Measurements from ENCODE around the gene SOS1. TPM values are rescaled to one million over a fixed set of nuclear protein-coding genes. Genes with fewer than 3 reads are reported as not detected.

Gene SOS1
- total and polyA plus RNA-seq, 2 of the 13 experiments (the other 11 are each of a cell fraction or from before 2014, with no cell fraction given) = 20.8 to 60.4 TPM

DNA sequence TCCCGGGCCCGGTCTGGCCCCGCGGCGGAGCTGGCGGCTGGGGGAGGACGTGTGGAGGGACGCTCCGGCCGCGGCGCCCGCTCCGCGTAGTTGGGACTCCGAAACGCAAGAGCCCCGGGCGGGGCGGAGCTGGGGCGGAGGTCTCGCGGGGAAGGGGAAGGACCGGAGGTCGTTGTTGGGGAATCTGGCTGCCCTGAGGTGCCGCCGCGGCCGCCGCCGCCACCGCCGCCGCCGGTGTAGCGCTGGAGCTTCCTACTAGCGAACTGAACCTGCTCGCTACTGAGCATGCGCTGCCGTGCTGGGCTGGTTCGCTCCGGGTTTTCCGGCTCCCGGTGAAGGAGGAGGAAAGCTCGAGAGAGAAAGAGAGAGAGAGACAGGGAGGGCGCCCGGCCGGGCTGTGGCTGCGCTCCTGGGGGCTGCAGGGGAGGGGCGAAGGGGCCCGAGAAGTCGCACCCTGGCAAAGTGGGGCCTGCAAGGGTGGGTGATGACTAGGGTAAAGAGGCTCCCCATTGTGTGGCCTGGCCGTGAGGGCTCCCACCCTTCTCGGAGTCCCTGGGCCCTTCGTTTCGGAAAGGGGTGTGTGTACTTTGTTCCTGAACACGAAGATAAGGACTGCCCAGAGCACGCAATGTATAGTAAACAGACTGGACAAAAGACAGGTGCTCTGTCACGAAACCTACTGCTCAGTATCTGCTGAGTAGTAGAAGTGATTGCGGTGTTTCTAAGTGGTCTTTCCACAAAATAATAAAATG, at the start of gene SOS1 (continued):
- TF ChIP-seq, protein P1, sequence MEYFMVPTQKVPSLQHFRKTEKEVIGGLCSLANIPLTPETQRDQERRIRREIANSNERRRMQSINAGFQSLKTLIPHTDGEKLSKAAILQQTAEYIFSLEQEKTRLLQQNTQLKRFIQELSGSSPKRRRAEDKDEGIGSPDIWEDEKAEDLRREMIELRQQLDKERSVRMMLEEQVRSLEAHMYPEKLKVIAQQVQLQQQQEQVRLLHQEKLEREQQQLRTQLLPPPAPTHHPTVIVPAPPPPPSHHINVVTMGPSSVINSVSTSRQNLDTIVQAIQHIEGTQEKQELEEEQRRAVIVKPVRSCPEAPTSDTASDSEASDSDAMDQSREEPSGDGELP (IDR thresholded peaks at IDR 0.05; ENCODE audit: borderline replicate concordance, low read depth) = peak; percentile 54; the same call in 1 of the 2 replicates
- TF ChIP-seq, protein P2, sequence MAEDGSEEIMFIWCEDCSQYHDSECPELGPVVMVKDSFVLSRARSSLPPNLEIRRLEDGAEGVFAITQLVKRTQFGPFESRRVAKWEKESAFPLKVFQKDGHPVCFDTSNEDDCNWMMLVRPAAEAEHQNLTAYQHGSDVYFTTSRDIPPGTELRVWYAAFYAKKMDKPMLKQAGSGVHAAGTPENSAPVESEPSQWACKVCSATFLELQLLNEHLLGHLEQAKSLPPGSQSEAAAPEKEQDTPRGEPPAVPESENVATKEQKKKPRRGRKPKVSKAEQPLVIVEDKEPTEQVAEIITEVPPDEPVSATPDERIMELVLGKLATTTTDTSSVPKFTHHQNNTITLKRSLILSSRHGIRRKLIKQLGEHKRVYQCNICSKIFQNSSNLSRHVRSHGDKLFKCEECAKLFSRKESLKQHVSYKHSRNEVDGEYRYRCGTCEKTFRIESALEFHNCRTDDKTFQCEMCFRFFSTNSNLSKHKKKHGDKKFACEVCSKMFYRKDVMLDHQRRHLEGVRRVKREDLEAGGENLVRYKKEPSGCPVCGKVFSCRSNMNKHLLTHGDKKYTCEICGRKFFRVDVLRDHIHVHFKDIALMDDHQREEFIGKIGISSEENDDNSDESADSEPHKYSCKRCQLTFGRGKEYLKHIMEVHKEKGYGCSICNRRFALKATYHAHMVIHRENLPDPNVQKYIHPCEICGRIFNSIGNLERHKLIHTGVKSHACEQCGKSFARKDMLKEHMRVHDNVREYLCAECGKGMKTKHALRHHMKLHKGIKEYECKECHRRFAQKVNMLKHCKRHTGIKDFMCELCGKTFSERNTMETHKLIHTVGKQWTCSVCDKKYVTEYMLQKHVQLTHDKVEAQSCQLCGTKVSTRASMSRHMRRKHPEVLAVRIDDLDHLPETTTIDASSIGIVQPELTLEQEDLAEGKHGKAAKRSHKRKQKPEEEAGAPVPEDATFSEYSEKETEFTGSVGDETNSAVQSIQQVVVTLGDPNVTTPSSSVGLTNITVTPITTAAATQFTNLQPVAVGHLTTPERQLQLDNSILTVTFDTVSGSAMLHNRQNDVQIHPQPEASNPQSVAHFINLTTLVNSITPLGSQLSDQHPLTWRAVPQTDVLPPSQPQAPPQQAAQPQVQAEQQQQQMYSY (CRISPR knock-in tag; IDR thresholded peaks at IDR 0.05) = peak; percentile 99
- TF ChIP-seq ZNF230 (CRISPR knock-in tag; IDR thresholded peaks at IDR 0.05) (peak; percentile 90), ZNF253 (CRISPR knock-in tag; IDR thresholded peaks at IDR 0.05; ENCODE audit: borderline replicate concordance) (peak; percentile 84; the same call in 1 of the 2 replicates), ZFP36 (IDR thresholded peaks at IDR 0.05; ENCODE audit: borderline replicate concordance, low read depth, low read length, partially characterized antibody) (no peak), ZSCAN20 (CRISPR knock-in tag; IDR thresholded peaks at IDR 0.05; ENCODE audit: borderline replicate concordance) (0 out of 2 replicates have a peak, but pooled peaks have one; percentile 30), ZNF24 (IDR thresholded peaks at IDR 0.05) (0 out of 2 replicates have a peak, but pooled peaks have one; percentile 11), POLR2AphosphoS2 (IDR thresholded peaks at IDR 0.05; ENCODE audit: low read depth, low read length) (peak; percentile 41; the same call in 1 of the 2 replicates), MZF1 (CRISPR knock-in tag; IDR thresholded peaks at IDR 0.05; ENCODE audit: borderline replicate concordance) (no peak), ZZZ3 (CRISPR knock-in tag; IDR thresholded peaks at IDR 0.05; ENCODE audit: borderline replicate concordance) (peak; percentile 57; the same call in 1 of the 2 replicates), MEIS1 (CRISPR knock-in tag; IDR thresholded peaks at IDR 0.05; ENCODE audit: borderline replicate concordance) (peak; percentile 95; the same call in 1 of the 2 replicates), ZMYM4 (CRISPR knock-in tag; IDR thresholded peaks at IDR 0.05) (peak; percentile 83), ETV5 (CRISPR knock-in tag; IDR thresholded peaks at IDR 0.05; ENCODE audit: borderline replicate concordance) (peak; percentile 74; the same call in 1 of the 2 replicates), DR1 (CRISPR knock-in tag; IDR thresholded peaks at IDR 0.05) (peak; percentile 71; the same call in 1 of the 2 replicates), STAG1 (CRISPR knock-in tag; IDR thresholded peaks at IDR 0.05) (no peak), ZFP37 (CRISPR knock-in tag; IDR thresholded peaks at IDR 0.05; ENCODE audit: borderline replicate concordance) (peak; percentile 79; the same call in 1 of the 2 replicates), ZNF629 (CRISPR knock-in tag; conservative IDR thresholded peaks at IDR 0.05) (peak; percentile 50; the same call in 1 of the 2 replicates), ZNF569 (CRISPR knock-in tag; IDR thresholded peaks at IDR 0.05; ENCODE audit: borderline replicate concordance) (0 out of 2 replicates have a peak, but pooled peaks have one; percentile 42), ZNF296 (CRISPR knock-in tag; conservative IDR thresholded peaks at IDR 0.05) (0 out of 2 replicates have a peak, but pooled peaks have one; percentile 18)
- TF ChIP-seq, protein P3, sequence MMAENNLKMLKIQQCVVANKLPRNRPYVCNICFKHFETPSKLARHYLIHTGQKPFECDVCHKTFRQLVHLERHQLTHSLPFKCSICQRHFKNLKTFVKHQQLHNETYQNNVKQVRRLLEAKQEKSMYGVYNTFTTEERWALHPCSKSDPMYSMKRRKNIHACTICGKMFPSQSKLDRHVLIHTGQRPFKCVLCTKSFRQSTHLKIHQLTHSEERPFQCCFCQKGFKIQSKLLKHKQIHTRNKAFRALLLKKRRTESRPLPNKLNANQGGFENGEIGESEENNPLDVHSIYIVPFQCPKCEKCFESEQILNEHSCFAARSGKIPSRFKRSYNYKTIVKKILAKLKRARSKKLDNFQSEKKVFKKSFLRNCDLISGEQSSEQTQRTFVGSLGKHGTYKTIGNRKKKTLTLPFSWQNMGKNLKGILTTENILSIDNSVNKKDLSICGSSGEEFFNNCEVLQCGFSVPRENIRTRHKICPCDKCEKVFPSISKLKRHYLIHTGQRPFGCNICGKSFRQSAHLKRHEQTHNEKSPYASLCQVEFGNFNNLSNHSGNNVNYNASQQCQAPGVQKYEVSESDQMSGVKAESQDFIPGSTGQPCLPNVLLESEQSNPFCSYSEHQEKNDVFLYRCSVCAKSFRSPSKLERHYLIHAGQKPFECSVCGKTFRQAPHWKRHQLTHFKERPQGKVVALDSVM (CRISPR knock-in tag; IDR thresholded peaks at IDR 0.05) = peak; percentile 60
- TF ChIP-seq, protein P4, sequence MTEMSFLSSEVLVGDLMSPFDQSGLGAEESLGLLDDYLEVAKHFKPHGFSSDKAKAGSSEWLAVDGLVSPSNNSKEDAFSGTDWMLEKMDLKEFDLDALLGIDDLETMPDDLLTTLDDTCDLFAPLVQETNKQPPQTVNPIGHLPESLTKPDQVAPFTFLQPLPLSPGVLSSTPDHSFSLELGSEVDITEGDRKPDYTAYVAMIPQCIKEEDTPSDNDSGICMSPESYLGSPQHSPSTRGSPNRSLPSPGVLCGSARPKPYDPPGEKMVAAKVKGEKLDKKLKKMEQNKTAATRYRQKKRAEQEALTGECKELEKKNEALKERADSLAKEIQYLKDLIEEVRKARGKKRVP (CRISPR knock-in tag; IDR thresholded peaks at IDR 0.05) = no peak

All from HepG2 (cell line).